Progenitor cell of endocrine pancreas (in vitro differentiated cells): ENCODE results near the gene PDZD11. TPM values are rescaled to one million over a fixed set of nuclear protein-coding genes. Genes with fewer than 3 reads are reported as not detected.

Experiments
- DNase-seq: peaks from one replicate; pipeline ENCODE4 v3.0.0; 2021; ENCODE audit warnings: low spot score; ENCODE audit not compliant: unreplicated experiment
- H3K27ac Mint-ChIP-seq: 2 replicates; pipeline ENCODE4 v1.8.0; 2021; ENCODE audit warnings: mild to moderate bottlenecking, moderate library complexity, mixed read lengths
- H3K27me3 Mint-ChIP-seq: 2 replicates; pipeline ENCODE4 v1.8.0; 2021; ENCODE audit warnings: mixed read lengths
- H3K36me3 Mint-ChIP-seq: 2 replicates; pipeline ENCODE4 v1.8.0; 2022; ENCODE audit warnings: mixed read lengths; ENCODE audit not compliant: insufficient read depth
- H3K4me1 Mint-ChIP-seq: 2 replicates; pipeline ENCODE4 v1.8.0; 2021; ENCODE audit warnings: low read depth, mixed read lengths
- H3K4me3 Mint-ChIP-seq: 2 replicates; pipeline ENCODE4 v1.8.0; 2021; ENCODE audit warnings: low read depth, mild to moderate bottlenecking, moderate library complexity, mixed read lengths
- H3K9me3 Mint-ChIP-seq: 2 replicates; pipeline ENCODE4 v1.8.0; 2021; ENCODE audit warnings: low read depth, mixed read lengths
- CTCF ChIP-seq: fragments of 200-600 bp; sonication (generic); IDR thresholded peaks from one replicate; pipeline ENCODE4 v1.5.0; 2021; ENCODE audit warnings: antibody characterized with exemption, mild to moderate bottlenecking; ENCODE audit not compliant: unreplicated experiment
- total RNA-seq: library from RNA; stranded (reverse); gene quantifications from 2 replicates; pipeline ENCODE4 v1.2.1, GENCODE V29; 2021

The PDZD11 gene
- total RNA-seq, 1 donor from 2014 or later: 38.2 TPM

- no peak for TF ChIP-seq CTCF
- Mint-ChIP-seq H3K4me3 (no peak overlapping the region), H3K9me3 (peaks cover 30% of the 10 kb centered on the region)
These were observed 34.3 kb downstream of the PDZD11 start for GRCh38 chrX:70255452-70255851.

GRCh38 chrX:70254909-70255308, 34.8 kb downstream of the PDZD11 start:
- H3K4me3 Mint-ChIP-seq: no peak overlapping the region
- no peak for DNase-seq
- H3K36me3 Mint-ChIP-seq: no peaks in the 10 kb centered on the region
- H3K4me1 Mint-ChIP-seq: peaks cover 12% of the 10 kb centered on the region
- H3K27me3 Mint-ChIP-seq: no peaks in the 10 kb centered on the region
- no peak overlapping the region for H3K27ac Mint-ChIP-seq
- H3K9me3 Mint-ChIP-seq: peaks cover 33% of the 10 kb centered on the region
- no peak for TF ChIP-seq CTCF

More at GRCh38 chrX:70255452-70255851, 34.3 kb downstream of the PDZD11 start:
- Mint-ChIP-seq H3K27ac (no peak overlapping the region), H3K27me3 (no peaks in the 10 kb centered on the region), H3K36me3 (no peaks in the 10 kb centered on the region), H3K4me1 (peaks cover 12% of the 10 kb centered on the region)
- DNase-seq: no peak

- Mint-ChIP-seq H3K36me3 (no peaks in the 10 kb centered on the region), H3K4me3 (no peak overlapping the region), H3K27ac (no peak overlapping the region), H3K27me3 (no peaks in the 10 kb centered on the region), H3K9me3 (peaks cover 34% of the 10 kb centered on the region), H3K4me1 (peaks cover 12% of the 10 kb centered on the region)
- no peak for TF ChIP-seq CTCF
- no peak for DNase-seq
These were observed 35.7 kb downstream of the PDZD11 start for GRCh38 chrX:70254063-70254400.

- Mint-ChIP-seq H3K27me3 (no peaks in the 10 kb centered on the region), H3K27ac (no peak overlapping the region), H3K4me3 (no peak overlapping the region), H3K4me1 (peaks cover 12% of the 10 kb centered on the region), H3K9me3 (peaks cover 36% of the 10 kb centered on the region), H3K36me3 (no peaks in the 10 kb centered on the region)
- DNase-seq: no peak
- TF ChIP-seq CTCF: no peak
These were observed 36.2 kb downstream of the PDZD11 start for GRCh38 chrX:70253377-70254062.

- DNase-seq: no peak
- no peak overlapping the region for H3K4me3 Mint-ChIP-seq
- H3K9me3 Mint-ChIP-seq: peaks cover 39% of the 10 kb centered on the region
- H3K27me3 Mint-ChIP-seq: no peaks in the 10 kb centered on the region
- H3K4me1 Mint-ChIP-seq: peaks cover 12% of the 10 kb centered on the region
- no peak overlapping the region for H3K27ac Mint-ChIP-seq
- TF ChIP-seq CTCF: no peak
- H3K36me3 Mint-ChIP-seq: no peaks in the 10 kb centered on the region
These were observed 37.2 kb downstream of the PDZD11 start for GRCh38 chrX:70252491-70252890.
